HepG2 (cell line): ENCODE data around the gene SKP1. TPM values are rescaled to one million over a fixed set of nuclear protein-coding genes. Genes with fewer than 3 reads are reported as not detected.
A peak's percentile ranks its signal among the peaks of the same experiment; 100 is the strongest.

ENCODE experiments used
- ATF3 ChIP-seq: sonication (generic); formaldehyde crosslinking; IDR thresholded peaks from 2 replicates; pipeline ENCODE4 v1.4.0; 2020; ENCODE audit warnings: missing genetic modification reagents
- CENPX ChIP-seq: sonication (generic); formaldehyde crosslinking; IDR thresholded peaks from 2 replicates; pipeline ENCODE4 v1.9.0; 2021; ENCODE audit warnings: mild to moderate bottlenecking, missing genetic modification reagents, moderate library complexity
- DR1 ChIP-seq: sonication (generic); formaldehyde crosslinking; IDR thresholded peaks from 2 replicates; pipeline ENCODE4 v1.8.0; 2021; ENCODE audit warnings: mild to moderate bottlenecking, missing genetic modification reagents, inconsistent platforms
- FOXP4 ChIP-seq: sonication (generic); formaldehyde crosslinking; IDR thresholded peaks from 2 replicates; pipeline ENCODE4 v1.4.0; 2020; ENCODE audit warnings: missing genetic modification reagents
- GFI1 ChIP-seq: sonication (generic); formaldehyde crosslinking; IDR thresholded peaks from 2 replicates; pipeline ENCODE4 v1.5.0; 2020; ENCODE audit warnings: missing genetic modification reagents, mild to moderate bottlenecking, borderline replicate concordance
- IKZF5 ChIP-seq: IDR thresholded peaks from 2 replicates; pipeline ENCODE4 v1.6.1; 2018; ENCODE audit warnings: missing genetic modification reagents, mild to moderate bottlenecking, missing compliant biosample characterization
- NCOA5 ChIP-seq: sonication (generic); formaldehyde crosslinking; IDR thresholded peaks from 2 replicates; pipeline ENCODE4 v1.4.0; 2020; ENCODE audit warnings: missing genetic modification reagents
- POGZ ChIP-seq: sonication (generic); formaldehyde crosslinking; IDR thresholded peaks from 2 replicates; pipeline ENCODE4 v1.4.0; 2020; ENCODE audit warnings: mild to moderate bottlenecking, missing genetic modification reagents
- RCOR2 ChIP-seq: IDR thresholded peaks from 2 replicates; pipeline ENCODE4 v1.6.1; 2016; ENCODE audit warnings: missing biosample characterization, missing genetic modification reagents
- SP5 ChIP-seq: IDR thresholded peaks from 2 replicates; pipeline ENCODE4 v1.6.1; 2016; ENCODE audit warnings: low read depth, borderline replicate concordance
- ZBTB7B ChIP-seq: sonication (generic); formaldehyde crosslinking; IDR thresholded peaks from 2 replicates; pipeline ENCODE4 v1.4.0; 2020; ENCODE audit warnings: missing genetic modification reagents
- ZNF326 ChIP-seq: sonication (generic); formaldehyde crosslinking; IDR thresholded peaks from 2 replicates; pipeline ENCODE4 v1.4.0; 2020; ENCODE audit warnings: missing genetic modification reagents, borderline replicate concordance
- ZNF530 ChIP-seq: sonication (generic); formaldehyde crosslinking; IDR thresholded peaks from 2 replicates; pipeline ENCODE4 v1.5.0; 2020; ENCODE audit warnings: low read depth, mild to moderate bottlenecking, missing genetic modification reagents
- ZNF543 ChIP-seq: sonication (generic); formaldehyde crosslinking; IDR thresholded peaks from 2 replicates; pipeline ENCODE4 v1.4.0; 2020; ENCODE audit warnings: mild to moderate bottlenecking, missing genetic modification reagents
- ZNF549 ChIP-seq: sonication (generic); formaldehyde crosslinking; IDR thresholded peaks from 2 replicates; pipeline ENCODE4 v1.5.0; 2020; ENCODE audit warnings: missing genetic modification reagents
- ZNF567 ChIP-seq: sonication (generic); formaldehyde crosslinking; IDR thresholded peaks from 2 replicates; pipeline ENCODE4 v1.8.1; 2023; ENCODE audit warnings: mild to moderate bottlenecking, missing genetic modification reagents, borderline replicate concordance
- ZNF652 ChIP-seq: IDR thresholded peaks from 2 replicates; pipeline ENCODE4 v1.6.1; 2016; ENCODE audit warnings: low read depth, borderline replicate concordance
- ZNF7 ChIP-seq: IDR thresholded peaks from 2 replicates; pipeline ENCODE4 v1.6.1; 2016; ENCODE audit warnings: missing biosample characterization, missing genetic modification reagents
- polyA plus RNA-seq, 8 experiments: library from polyadenylated mRNA; depleted of rRNA in 3 of 8; stranded (reverse) in 7 of 8; unstranded in 1 of 8; fragments of >200 nt; fragmentation: Illumina TruSeq in 4 of 8; extraction: Trizol in 4 of 8; gene quantifications; 2 replicates each; pipeline versions ENCODE4 v1.2.1 to v1.2.3, GENCODE V29; 2011 to 2016; ENCODE audit warnings: low read depth in 4 of 8, missing spikeins in 1 of 8, mixed read lengths in 1 of 8; ENCODE audit not compliant: insufficient read depth in 1 of 8
- total RNA-seq, 5 experiments: library from RNA; depleted of rRNA; stranded (reverse); fragments of >200 nt; fragmentation: Illumina TruSeq; extraction: Trizol; gene quantifications; 2 replicates each; pipeline ENCODE4 v1.2.3, GENCODE V29; 2016; ENCODE audit warnings: low read depth in 1 of 5
- TF ChIP-seq, protein P1 (sequence below): sonication (generic); formaldehyde crosslinking; IDR thresholded peaks from 2 replicates; pipeline ENCODE4 v1.5.1; 2020; ENCODE audit warnings: missing genetic modification reagents, mild to moderate bottlenecking, borderline replicate concordance
- TF ChIP-seq, protein P2 (sequence below): sonication (generic); formaldehyde crosslinking; IDR thresholded peaks from 2 replicates; pipeline ENCODE4 v1.5.1; 2020; ENCODE audit warnings: mild to moderate bottlenecking, missing genetic modification reagents, moderate library complexity

SKP1 gene
- total and polyA plus RNA-seq, 2 of the 13 experiments (the other 11 are each of a cell fraction or from before 2014, with no cell fraction given): 134 to 340 TPM

DNA sequence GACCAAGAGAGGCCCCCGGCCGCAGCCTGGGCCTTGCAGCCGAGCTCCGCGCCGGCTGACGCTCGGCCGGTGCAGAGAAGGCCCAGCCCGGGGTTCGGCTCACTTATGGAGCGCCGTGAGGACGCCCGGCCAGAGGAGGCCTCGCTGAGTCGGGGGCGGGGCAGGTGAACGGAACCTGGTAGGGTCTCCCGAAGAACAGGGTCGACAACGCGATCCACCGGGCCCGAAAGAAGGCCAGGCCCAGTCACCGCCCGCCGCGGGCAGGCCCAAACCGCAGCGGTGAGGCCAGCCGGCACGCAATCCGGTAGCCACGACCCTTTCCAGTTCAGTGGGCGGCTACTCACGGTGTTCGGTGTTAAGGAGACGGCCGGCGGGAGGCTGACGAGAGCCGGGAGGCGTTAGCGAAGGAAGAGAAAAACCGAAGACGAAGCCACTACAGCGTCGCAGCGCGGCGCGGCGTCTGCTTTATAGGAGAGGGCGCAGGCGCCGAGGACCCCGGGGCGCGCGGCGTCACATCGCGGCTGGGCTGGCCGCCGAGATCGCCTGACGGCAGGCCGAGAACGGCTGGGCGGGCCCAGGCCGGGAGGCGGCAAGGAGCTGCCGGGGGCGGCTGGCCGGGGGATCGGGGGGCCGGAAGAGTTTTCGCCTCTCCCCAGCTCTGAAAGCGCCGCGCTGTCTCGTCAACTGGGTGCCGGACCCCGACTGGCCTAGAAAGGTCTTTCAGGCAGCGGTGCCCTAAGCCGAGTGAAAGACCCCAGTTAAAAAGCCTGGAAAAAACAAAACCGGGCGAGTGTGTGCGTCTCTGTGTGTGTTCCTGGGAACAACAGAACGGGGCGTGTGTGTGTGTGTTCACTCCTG is at the start of gene SKP1 (continued):
- peak; percentile 83; the same call in 1 of the 2 replicates for TF ChIP-seq ZNF567
- no peak for TF ChIP-seq NCOA5 (CRISPR knock-in tag)
- TF ChIP-seq POGZ (CRISPR knock-in tag): peak; percentile 70
- peak; percentile 31 for TF ChIP-seq FOXP4 (CRISPR knock-in tag)
- no peak for TF ChIP-seq ZNF530 (CRISPR knock-in tag)
- TF ChIP-seq ZNF7 (CRISPR knock-in tag): no peak
- TF ChIP-seq ZNF326 (CRISPR knock-in tag): no peak
- peak; percentile 53; the same call in 1 of the 2 replicates for TF ChIP-seq ZBTB7B
- 0 out of 2 replicates have a peak, but pooled peaks have one; percentile 50 for TF ChIP-seq SP5 (CRISPR knock-in tag)
- TF ChIP-seq RCOR2: no peak
- 0 out of 2 replicates have a peak, but pooled peaks have one; percentile 30 for TF ChIP-seq ZNF652 (CRISPR knock-in tag)
- peak; percentile 98 for TF ChIP-seq DR1 (CRISPR knock-in tag)
- TF ChIP-seq, protein P1, sequence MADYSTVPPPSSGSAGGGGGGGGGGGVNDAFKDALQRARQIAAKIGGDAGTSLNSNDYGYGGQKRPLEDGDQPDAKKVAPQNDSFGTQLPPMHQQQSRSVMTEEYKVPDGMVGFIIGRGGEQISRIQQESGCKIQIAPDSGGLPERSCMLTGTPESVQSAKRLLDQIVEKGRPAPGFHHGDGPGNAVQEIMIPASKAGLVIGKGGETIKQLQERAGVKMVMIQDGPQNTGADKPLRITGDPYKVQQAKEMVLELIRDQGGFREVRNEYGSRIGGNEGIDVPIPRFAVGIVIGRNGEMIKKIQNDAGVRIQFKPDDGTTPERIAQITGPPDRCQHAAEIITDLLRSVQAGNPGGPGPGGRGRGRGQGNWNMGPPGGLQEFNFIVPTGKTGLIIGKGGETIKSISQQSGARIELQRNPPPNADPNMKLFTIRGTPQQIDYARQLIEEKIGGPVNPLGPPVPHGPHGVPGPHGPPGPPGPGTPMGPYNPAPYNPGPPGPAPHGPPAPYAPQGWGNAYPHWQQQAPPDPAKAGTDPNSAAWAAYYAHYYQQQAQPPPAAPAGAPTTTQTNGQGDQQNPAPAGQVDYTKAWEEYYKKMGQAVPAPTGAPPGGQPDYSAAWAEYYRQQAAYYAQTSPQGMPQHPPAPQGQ (CRISPR knock-in tag): no peak
- TF ChIP-seq ATF3: no peak; the same call in none of the 2 replicates
- peak; percentile 58; the same call in 1 of the 2 replicates for TF ChIP-seq GFI1
- TF ChIP-seq ZNF549: no peak
- TF ChIP-seq CENPX: no peak
- TF ChIP-seq, protein P2, sequence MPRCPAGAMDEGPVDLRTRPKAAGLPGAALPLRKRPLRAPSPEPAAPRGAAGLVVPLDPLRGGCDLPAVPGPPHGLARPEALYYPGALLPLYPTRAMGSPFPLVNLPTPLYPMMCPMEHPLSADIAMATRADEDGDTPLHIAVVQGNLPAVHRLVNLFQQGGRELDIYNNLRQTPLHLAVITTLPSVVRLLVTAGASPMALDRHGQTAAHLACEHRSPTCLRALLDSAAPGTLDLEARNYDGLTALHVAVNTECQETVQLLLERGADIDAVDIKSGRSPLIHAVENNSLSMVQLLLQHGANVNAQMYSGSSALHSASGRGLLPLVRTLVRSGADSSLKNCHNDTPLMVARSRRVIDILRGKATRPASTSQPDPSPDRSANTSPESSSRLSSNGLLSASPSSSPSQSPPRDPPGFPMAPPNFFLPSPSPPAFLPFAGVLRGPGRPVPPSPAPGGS (CRISPR knock-in tag): peak; percentile 85; the same call in 1 of the 2 replicates
- peak; percentile 93 for TF ChIP-seq ZNF543 (CRISPR knock-in tag)
- TF ChIP-seq IKZF5 (CRISPR knock-in tag): 0 out of 2 replicates have a peak, but pooled peaks have one; percentile 44
